Neuronal stem cell (in vitro differentiated cells): ENCODE results near the gene MX2.
"Not testable (repeated sequence)": the region's sequence is repeated elsewhere in the genome, so short reads cannot be mapped to it uniquely, and the experiment has no call there.

Source experiments
- DNase-seq: peaks from one replicate; pipeline ENCODE4 v3.0.0-alpha.2; 2013; ENCODE audit warnings: low spot score
- H2AFZ ChIP-seq: one replicate; pipeline ENCODE4 v1.6.1; 2013; ENCODE audit warnings: mild to moderate bottlenecking, low read length, inconsistent platforms
- H2AK5ac ChIP-seq: 2 replicates; pipeline ENCODE4 v1.6.1; 2013; ENCODE audit warnings: low read depth, mild to moderate bottlenecking, inconsistent platforms, low read length, moderate library complexity, mixed read lengths
- H2BK120ac ChIP-seq: 2 replicates; pipeline ENCODE4 v1.6.1; 2013; ENCODE audit warnings: low read depth, mild to moderate bottlenecking, inconsistent platforms, low read length, moderate library complexity, mixed read lengths
- H2BK12ac ChIP-seq: one replicate; pipeline ENCODE4 v1.6.1; 2013; ENCODE audit warnings: low read length, inconsistent platforms
- H2BK15ac ChIP-seq: 2 replicates; pipeline ENCODE4 v1.6.1; 2013; ENCODE audit warnings: mild to moderate bottlenecking, low read length, inconsistent platforms, mixed read lengths
- H2BK5ac ChIP-seq: one replicate; pipeline ENCODE4 v1.6.1; 2013; ENCODE audit warnings: inconsistent platforms, mild to moderate bottlenecking, low read length, moderate library complexity
- H3K14ac ChIP-seq: one replicate; pipeline ENCODE4 v1.6.1; 2013; ENCODE audit warnings: low read length, inconsistent platforms
- H3K18ac ChIP-seq: 2 replicates; pipeline ENCODE4 v1.6.1; 2013; ENCODE audit warnings: low read length, inconsistent platforms
- H3K23ac ChIP-seq: 2 replicates; pipeline ENCODE4 v1.6.1; 2013; ENCODE audit warnings: low read depth, mild to moderate bottlenecking, mixed read lengths, low read length, inconsistent platforms; ENCODE audit not compliant: poor library complexity
- H3K27ac ChIP-seq: replicated peaks from 3 replicates; pipeline ENCODE4 v1.5.1; 2013; ENCODE audit warnings: low read length, inconsistent platforms
- H3K27me3 ChIP-seq, 3 experiments: 2 replicates each; pipeline ENCODE4 v1.6.1; 2013; ENCODE audit warnings: low read length in 3 of 3, mild to moderate bottlenecking in 2 of 3, inconsistent platforms in 1 of 3, low read depth in 1 of 3, mixed read lengths in 1 of 3, moderate library complexity in 1 of 3; ENCODE audit not compliant: control insufficient read depth in 3 of 3, insufficient read depth in 3 of 3
- H3K36me3 ChIP-seq, 2 donors: replicated peaks in 1 of 2; 2 replicates each; pipeline ENCODE4 v1.6.1; 2013; ENCODE audit warnings: low read length in 2 of 2; ENCODE audit not compliant: control insufficient read depth in 2 of 2, insufficient read depth in 2 of 2
- H3K4ac ChIP-seq: 2 replicates; pipeline ENCODE4 v1.6.1; 2013; ENCODE audit warnings: inconsistent platforms, mild to moderate bottlenecking, low read length, moderate library complexity
- H3K4me1 ChIP-seq, 2 donors: 1 replicate in 1 of 2; 2 replicates in 1 of 2; pipeline ENCODE4 v1.6.1; 2013; ENCODE audit warnings: low read length in 2 of 2, low read depth in 1 of 2; ENCODE audit not compliant: control insufficient read depth in 2 of 2, insufficient read depth in 1 of 2
- H3K4me2 ChIP-seq: one replicate; pipeline ENCODE4 v1.6.1; 2013; ENCODE audit warnings: mild to moderate bottlenecking, low read length, inconsistent platforms; ENCODE audit not compliant: insufficient read depth, poor library complexity, severe bottlenecking
- H3K4me3 ChIP-seq, 2 donors: 2 replicates each; pipeline ENCODE4 v1.5.1; 2013; ENCODE audit warnings: low read length in 2 of 2, mild to moderate bottlenecking in 2 of 2, inconsistent platforms in 1 of 2, moderate library complexity in 1 of 2
- H3K79me1 ChIP-seq: one replicate; pipeline ENCODE4 v1.6.1; 2013; ENCODE audit warnings: low read depth, mild to moderate bottlenecking, inconsistent platforms, low read length, moderate library complexity
- H3K9ac ChIP-seq: one replicate; pipeline ENCODE4 v1.6.1; 2013; ENCODE audit warnings: mild to moderate bottlenecking, low read depth, low read length, inconsistent platforms; ENCODE audit not compliant: poor library complexity
- H3K9me3 ChIP-seq, 2 donors: replicated peaks in 1 of 2; 2 replicates each; pipeline versions ENCODE3 to v1.6.1; 2013; ENCODE audit warnings: low read length in 2 of 2, mild to moderate bottlenecking in 2 of 2, inconsistent platforms in 1 of 2, low read depth in 1 of 2, mixed read lengths in 1 of 2, moderate library complexity in 1 of 2; ENCODE audit not compliant: control insufficient read depth in 2 of 2, insufficient read depth in 1 of 2
- H4K8ac ChIP-seq: one replicate; pipeline ENCODE4 v1.6.1; 2013; ENCODE audit warnings: low read depth, mild to moderate bottlenecking, inconsistent platforms, low read length, moderate library complexity
- H4K91ac ChIP-seq: one replicate; pipeline ENCODE4 v1.6.1; 2013; ENCODE audit warnings: low read length, low read depth, mild to moderate bottlenecking, inconsistent platforms; ENCODE audit not compliant: poor library complexity
- WGBS, 2 donors: extraction: QIAGEN DNeasy Blood & Tissue Kit; methylation state at CpG; one replicate each; pipeline ENCODE4 v1.1.7; 2013; ENCODE audit warnings: missing lambda C conversion rate in 2 of 2, mixed read lengths in 1 of 2; ENCODE audit not compliant: insufficient read length in 2 of 2, insufficient replicate concordance in 1 of 2; ENCODE audit errors: extremely low coverage in 2 of 2; 5-methylcytosine and 5-hydroxymethylcytosine counted together

Gene MX2

DNA sequence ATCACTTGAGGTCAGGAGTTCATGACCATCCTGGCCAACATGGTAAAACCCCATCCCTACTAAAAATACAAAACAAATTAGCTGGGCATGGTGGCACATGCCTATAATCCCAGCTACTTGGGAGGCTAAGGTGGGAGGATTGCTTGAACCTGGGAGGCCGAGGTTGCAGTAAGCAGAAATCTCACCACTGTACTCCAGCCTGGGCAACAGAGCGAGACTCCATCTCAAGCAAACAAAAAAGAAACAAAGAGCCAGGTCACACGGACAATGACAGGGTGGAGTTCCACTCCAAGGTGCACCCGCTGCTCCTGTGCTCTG lies 2.1 kb upstream of the MX2 start:
- not testable (repeated sequence) for DNase-seq, H4K8ac ChIP-seq, H2BK12ac ChIP-seq, H3K23ac ChIP-seq, H3K4me1 ChIP-seq, H3K4me2 ChIP-seq, H2AFZ ChIP-seq, H4K91ac ChIP-seq, H3K9me3 ChIP-seq, H3K79me1 ChIP-seq, H3K36me3 ChIP-seq, H3K27me3 ChIP-seq, H2BK15ac ChIP-seq, H3K27ac ChIP-seq, H2BK120ac ChIP-seq, H3K14ac ChIP-seq, H2BK5ac ChIP-seq, H3K4me3 ChIP-seq, H2AK5ac ChIP-seq, H3K4ac ChIP-seq, H3K9ac ChIP-seq
- peak overlapping the region; percentile 24 for H3K18ac ChIP-seq
- no CpG with 5 or more reads among the region's 4 CpGs for WGBS, 2 donors

GRCh38 chr21:41360072-41360821 lies 1.6 kb upstream of the MX2 start:
- no CpG with 5 or more reads among the region's 22 CpGs for WGBS, 2 donors
- no peaks in the 10 kb centered on the region for H3K79me1 ChIP-seq

DNA sequence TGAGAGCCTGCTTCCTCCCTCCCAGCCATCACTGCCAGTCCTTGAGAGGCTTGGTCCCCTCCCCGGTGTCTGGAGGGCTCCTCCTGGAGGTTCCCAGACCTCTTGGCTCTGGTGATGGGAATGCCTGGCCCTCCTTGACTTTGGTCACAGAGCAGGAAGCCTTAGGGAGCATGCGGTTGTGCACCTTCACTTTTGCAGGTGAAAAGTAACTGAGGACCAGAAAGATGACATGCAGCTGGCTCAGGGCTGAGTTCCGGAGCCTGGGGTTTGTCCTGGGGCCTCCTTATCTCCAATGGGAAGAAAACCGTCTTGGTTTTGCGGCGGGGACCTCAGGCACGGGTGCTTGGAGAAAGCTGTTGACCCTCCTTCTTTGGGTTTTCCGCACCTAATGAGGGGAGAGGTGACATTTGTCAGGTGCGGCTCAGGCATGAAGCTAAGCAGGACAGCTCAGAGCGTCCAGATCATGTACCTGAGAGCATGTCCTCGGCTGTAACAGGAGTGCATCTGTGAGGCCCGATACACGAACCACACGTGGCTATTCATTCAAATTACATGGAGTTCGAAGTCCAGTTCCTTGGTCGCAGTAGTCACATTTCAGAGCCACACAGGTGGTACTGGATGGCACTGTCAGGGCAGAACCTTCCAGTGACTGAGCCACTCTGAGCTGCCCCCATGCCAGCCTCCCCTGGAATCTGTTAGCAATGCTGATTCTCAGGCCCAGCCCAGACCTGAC lies 608 bp upstream of the MX2 start:
- H3K4me2 ChIP-seq, result no peak overlapping the region
- no CpG with 5 or more reads among the region's 16 CpGs for WGBS, 2 donors
- no peak overlapping the region for H3K23ac ChIP-seq
- H3K4me1 ChIP-seq, result peaks cover 0 to 2% of the 10 kb centered on the region in 2 donors
- H3K79me1 ChIP-seq, result no peaks in the 10 kb centered on the region
- H3K4ac ChIP-seq, result no peak overlapping the region
- H2AFZ ChIP-seq, result no peak overlapping the region
- no peak overlapping the region for H4K91ac ChIP-seq
- H3K14ac ChIP-seq, result no peak overlapping the region
- H2BK5ac ChIP-seq, result no peak overlapping the region
- H3K4me3 ChIP-seq, result no peak overlapping the region
- H2AK5ac ChIP-seq, result no peak overlapping the region
- H3K9me3 ChIP-seq, result no peaks in the 10 kb centered on the region
- no peak overlapping the region for H3K9ac ChIP-seq
- peak overlapping the region; percentile 30 for H2BK15ac ChIP-seq
- peak overlapping the region; percentile 30 for H2BK120ac ChIP-seq
- H4K8ac ChIP-seq, result no peak overlapping the region
- H3K36me3 ChIP-seq, result no peaks in the 10 kb centered on the region
- H2BK12ac ChIP-seq, result no peak overlapping the region
- H3K27me3 ChIP-seq, result no peaks in the 10 kb centered on the region
- no peak overlapping the region for H3K27ac ChIP-seq
- no peak for DNase-seq
- H3K18ac ChIP-seq, result no peak overlapping the region

More at GRCh38 chr21:41360072-41360821, 1.6 kb upstream of the MX2 start:
- Histone ChIP-seq H3K4me1 (peaks cover 0 to 2% of the 10 kb centered on the region in 2 donors), H2AK5ac (peak overlapping the region; percentile 58), H3K9ac (no peak overlapping the region), H2BK12ac (no peak overlapping the region), H4K91ac (no peak overlapping the region), H3K18ac (peak overlapping the region; percentile 24), H2BK120ac (no peak overlapping the region), H3K23ac (no peak overlapping the region), H3K27ac (no peak overlapping the region), H2BK5ac (no peak overlapping the region), H3K27me3 (no peaks in the 10 kb centered on the region), H3K9me3 (no peaks in the 10 kb centered on the region), H3K4me3 (no peak overlapping the region), H3K4ac (no peak overlapping the region), H4K8ac (no peak overlapping the region), H3K36me3 (no peaks in the 10 kb centered on the region), H3K4me2 (no peak overlapping the region), H2BK15ac (no peak overlapping the region), H2AFZ (no peak overlapping the region), H3K14ac (no peak overlapping the region)
- DNase-seq, result no peak

- H3K4me3 ChIP-seq, result no peak overlapping the region
- H2BK5ac ChIP-seq, result no peak overlapping the region
- no peaks in the 10 kb centered on the region for H3K9me3 ChIP-seq
- no peaks in the 10 kb centered on the region for H3K79me1 ChIP-seq
- H2AK5ac ChIP-seq, result peak overlapping the region; percentile 36
- H3K27me3 ChIP-seq, result no peaks in the 10 kb centered on the region
- H4K91ac ChIP-seq, result no peak overlapping the region
- WGBS, 2 donors, result no CpG with 5 or more reads among the region's 16 CpGs
- no peak overlapping the region for H3K27ac ChIP-seq
- DNase-seq, result no peak
- H3K4me2 ChIP-seq, result no peak overlapping the region
- no peak overlapping the region for H2BK12ac ChIP-seq
- peaks cover 0 to 2% of the 10 kb centered on the region in 2 donors for H3K4me1 ChIP-seq
- H2AFZ ChIP-seq, result no peak overlapping the region
- no peak overlapping the region for H3K14ac ChIP-seq
- no peak overlapping the region for H4K8ac ChIP-seq
- no peak overlapping the region for H2BK15ac ChIP-seq
- no peak overlapping the region for H3K9ac ChIP-seq
- no peak overlapping the region for H2BK120ac ChIP-seq
- H3K4ac ChIP-seq, result no peak overlapping the region
- no peak overlapping the region for H3K18ac ChIP-seq
- H3K36me3 ChIP-seq, result no peaks in the 10 kb centered on the region
- H3K23ac ChIP-seq, result no peak overlapping the region
Observed at GRCh38 chr21:41362605-41363369, 960 bp downstream of the MX2 start.
